OCI-LY7 (cell line): Measurements from ENCODE around the gene SORCS3. TPM values are rescaled to one million over a fixed set of nuclear protein-coding genes. Genes with fewer than 3 reads are reported as not detected.

Experiments
- BruUV-seq: library from RNA; stranded (reverse); fragments of 400-500 nt; replicated peaks from 2 replicates; lab custom pipeline; 2021; lab: Mats Ljungman, UMichigan
- CTCF ChIA-PET: fragments of 300-600 bp; sonication (Branson Sonifier 250); formaldehyde crosslinking; loops from one replicate; lab custom pipeline; 2022; ENCODE audit warnings: antibody characterized with exemption; ENCODE audit not compliant: unreplicated experiment; lab: Charles Lee
- POLR2A ChIA-PET: fragments of 300-600 bp; sonication (Branson Sonifier 250); formaldehyde crosslinking; loops from one replicate; lab custom pipeline; 2022; ENCODE audit warnings: antibody characterized with exemption; lab: Charles Lee
- DNase-seq: peaks from one replicate; pipeline ENCODE4 v3.0.0-alpha.2; 2015; ENCODE audit warnings: low spot score
- H2AFZ ChIP-seq: fragments of 200-600 bp; sonication (generic), shearing (Covaris generic); 2 replicates; pipeline ENCODE4 v1.6.1; 2014; ENCODE audit warnings: mild to moderate bottlenecking, antibody characterized with exemption, low read length, moderate library complexity
- H3K27ac ChIP-seq: fragments of 200-600 bp; sonication (generic); 2 replicates; pipeline ENCODE4 v1.5.1; 2014; ENCODE audit warnings: mixed run types, low read depth, mild to moderate bottlenecking, moderate library complexity, low read length, inconsistent platforms; ENCODE audit not compliant: poor library complexity, severe bottlenecking
- H3K36me3 ChIP-seq: fragments of 200-600 bp; sonication (generic); 2 replicates; pipeline ENCODE4 v1.6.1; 2014; ENCODE audit warnings: mild to moderate bottlenecking, antibody characterized with exemption, low read length, moderate library complexity, mixed read lengths; ENCODE audit not compliant: insufficient read depth
- H3K4me1 ChIP-seq: fragments of 200-600 bp; sonication (generic); 2 replicates; pipeline ENCODE4 v1.5.1; 2014; ENCODE audit warnings: mild to moderate bottlenecking, low read length; ENCODE audit not compliant: insufficient read depth, poor library complexity, severe bottlenecking
- H3K4me2 ChIP-seq: fragments of 200-600 bp; sonication (generic); 2 replicates; pipeline ENCODE4 v1.6.1; 2014; ENCODE audit warnings: mild to moderate bottlenecking, low read length
- H3K4me3 ChIP-seq: fragments of 200-600 bp; sonication (generic); 2 replicates; pipeline ENCODE4 v1.5.1; 2014; ENCODE audit warnings: mild to moderate bottlenecking, low read depth, low read length; ENCODE audit not compliant: poor library complexity, severe bottlenecking
- H3K79me2 ChIP-seq: fragments of 200-600 bp; sonication (generic); 2 replicates; pipeline ENCODE4 v1.6.1; 2016; ENCODE audit warnings: low read depth, mild to moderate bottlenecking, low read length, moderate library complexity, mixed read lengths; ENCODE audit not compliant: insufficient read depth
- H3K9me2 ChIP-seq: fragments of 200-600 bp; sonication (generic); 2 replicates; pipeline ENCODE4 v1.6.1; 2016; ENCODE audit warnings: mild to moderate bottlenecking, low read length, mixed read lengths; ENCODE audit not compliant: insufficient read depth
- H3K9me3 ChIP-seq: fragments of 200-600 bp; sonication (generic); 2 replicates; pipeline ENCODE4 v1.6.1; 2014; ENCODE audit warnings: mild to moderate bottlenecking, mixed run types, low read length, mixed read lengths
- H4K20me1 ChIP-seq: fragments of 200-600 bp; sonication (generic); 2 replicates; pipeline ENCODE4 v1.6.1; 2014; ENCODE audit warnings: mild to moderate bottlenecking, antibody characterized with exemption, low read length, moderate library complexity, mixed read lengths; ENCODE audit not compliant: insufficient read depth
- CTCF ChIP-seq: fragments of 200-600 bp; sonication (generic); conservative IDR thresholded peaks from 2 replicates; pipeline ENCODE4 v1.5.1; 2014; ENCODE audit warnings: mild to moderate bottlenecking, antibody characterized with exemption, low read length, moderate library complexity, mixed read lengths
- EZH2phosphoT487 ChIP-seq: fragments of 200-600 bp; sonication (generic); IDR thresholded peaks from 2 replicates; pipeline ENCODE4 v1.6.1; 2018; ENCODE audit warnings: low read depth, borderline replicate concordance, mild to moderate bottlenecking, mixed run types, antibody characterized with exemption, low read length, moderate library complexity, mixed read lengths
- intact Hi-C: fragments of 100-400 bp; cut with micrococcal nuclease; formaldehyde crosslinking; loops from one replicate; pipeline ENCODE4 v1.10.0; 2022; ENCODE audit not compliant: unreplicated experiment
- total RNA-seq, 2 experiments: library from RNA; depleted of rRNA in 1 of 2; stranded (reverse); fragments of >200 nt in 1 of 2; shearing (Covaris generic) in 1 of 2; gene quantifications; 2 replicates each; pipeline ENCODE4 v1.2.3, GENCODE V29; 2014 to 2022

The SORCS3 gene
- total RNA-seq, 2 experiments from 2014 or later, result not detected

- Histone ChIP-seq H3K4me1 (no peaks in the 10 kb centered on the region), H3K79me2 (no peaks in the 10 kb centered on the region), H3K4me2 (no peak overlapping the region), H4K20me1 (no peaks in the 10 kb centered on the region), H3K9me2 (no peaks in the 10 kb centered on the region), H2AFZ (no peak overlapping the region), H3K4me3 (no peak overlapping the region), H3K36me3 (no peaks in the 10 kb centered on the region), H3K9me3 (no peaks in the 10 kb centered on the region), H3K27ac (no peak overlapping the region)
- DNase-seq, result no peak
- BruUV-seq, result no TSS peak
- no peak for TF ChIP-seq EZH2phosphoT487
- POLR2A ChIA-PET, result no interaction called here
- CTCF ChIA-PET, result no interaction called here
- intact Hi-C loops, result no loop called here
Observed at GRCh38 chr10:104804880-104805279, 163.8 kb downstream of the SORCS3 start.

GRCh38 chr10:104806801-104807200, 165.7 kb downstream of the SORCS3 start:
- BruUV-seq, result no TSS peak
- no peak for TF ChIP-seq CTCF
- no peak for TF ChIP-seq EZH2phosphoT487
- no peak for DNase-seq
- ChIA-PET CTCF (no interaction called here), POLR2A (no interaction called here)
- no peak overlapping the region for H3K4me3 ChIP-seq
- H3K4me2 ChIP-seq, result no peak overlapping the region
- no peak overlapping the region for H2AFZ ChIP-seq
- H3K4me1 ChIP-seq, result no peaks in the 10 kb centered on the region
- no peaks in the 10 kb centered on the region for H3K9me2 ChIP-seq
- H3K79me2 ChIP-seq, result no peaks in the 10 kb centered on the region
- H3K9me3 ChIP-seq, result no peaks in the 10 kb centered on the region
- no peaks in the 10 kb centered on the region for H4K20me1 ChIP-seq
- H3K27ac ChIP-seq, result no peak overlapping the region
- intact Hi-C loops, result no loop called here
- no peaks in the 10 kb centered on the region for H3K36me3 ChIP-seq

GRCh38 chr10:104807581-104808310, 166.7 kb downstream of the SORCS3 start:
- H3K27ac ChIP-seq, result no peak overlapping the region
- no peaks in the 10 kb centered on the region for H3K4me1 ChIP-seq
- no peaks in the 10 kb centered on the region for H3K9me3 ChIP-seq
- no peaks in the 10 kb centered on the region for H3K36me3 ChIP-seq
- TF ChIP-seq EZH2phosphoT487, result no peak
- no peak for TF ChIP-seq CTCF
- H2AFZ ChIP-seq, result no peak overlapping the region
- CTCF ChIA-PET, result no interaction called here
- no TSS peak for BruUV-seq
- H3K9me2 ChIP-seq, result no peaks in the 10 kb centered on the region
- H4K20me1 ChIP-seq, result no peaks in the 10 kb centered on the region
- DNase-seq, result no peak
- POLR2A ChIA-PET, result no interaction called here
- no peak overlapping the region for H3K4me3 ChIP-seq
- H3K4me2 ChIP-seq, result no peak overlapping the region
- intact Hi-C loops, result no loop called here
- no peaks in the 10 kb centered on the region for H3K79me2 ChIP-seq
